Calu3 (cell line): ENCODE measurements around the gene MRPL19. TPM values are rescaled to one million over a fixed set of nuclear protein-coding genes. Genes with fewer than 3 reads are reported as not detected.

Source experiments
- BruUV-seq: library from RNA; stranded (reverse); fragments of 400-500 nt; replicated peaks from 2 replicates; lab custom pipeline; 2021; lab: Mats Ljungman, UMichigan
- CTCF ChIA-PET: fragments of 300-600 bp; sonication (Branson Sonifier 250); formaldehyde crosslinking; loops from one replicate; lab custom pipeline; 2022; ENCODE audit warnings: antibody characterized with exemption; lab: Charles Lee
- DNase-seq: peaks from one replicate; pipeline ENCODE4 v3.0.0; 2022
- H3K27ac Mint-ChIP-seq: one replicate; pipeline ENCODE4 v1.8.0; 2022; ENCODE audit warnings: mixed read lengths; ENCODE audit not compliant: unreplicated experiment
- H3K27me3 Mint-ChIP-seq: one replicate; pipeline ENCODE4 v1.8.0; 2022; ENCODE audit warnings: mixed read lengths; ENCODE audit not compliant: unreplicated experiment
- H3K36me3 Mint-ChIP-seq: one replicate; pipeline ENCODE4 v1.8.0; 2022; ENCODE audit warnings: mild to moderate bottlenecking, moderate library complexity, mixed read lengths; ENCODE audit not compliant: insufficient read depth, unreplicated experiment
- H3K4me1 Mint-ChIP-seq: one replicate; pipeline ENCODE4 v1.8.0; 2022; ENCODE audit warnings: mild to moderate bottlenecking, low read depth, mixed read lengths; ENCODE audit not compliant: unreplicated experiment
- H3K4me3 Mint-ChIP-seq: one replicate; pipeline ENCODE4 v1.8.0; 2022; ENCODE audit warnings: mild to moderate bottlenecking, low read depth, moderate library complexity, mixed read lengths; ENCODE audit not compliant: unreplicated experiment
- H3K9me3 Mint-ChIP-seq: one replicate; pipeline ENCODE4 v1.8.0; 2022; ENCODE audit warnings: low read depth, mixed read lengths; ENCODE audit not compliant: unreplicated experiment
- intact Hi-C: fragments of 100-400 bp; cut with micrococcal nuclease; formaldehyde crosslinking; loops from one replicate; pipeline ENCODE4 v1.10.0; 2022; ENCODE audit not compliant: unreplicated experiment
- total RNA-seq: library from RNA; stranded (reverse); gene quantifications from 2 replicates; pipeline ENCODE4 v1.2.3, GENCODE V29; 2022
- TF ChIP-seq, protein P1 (sequence below): fragments of 200-600 bp; IDR thresholded peaks from one replicate; pipeline ENCODE4 v1.8.0; 2022; ENCODE audit warnings: antibody characterized with exemption; ENCODE audit not compliant: unreplicated experiment

MRPL19 gene
- total RNA-seq, 1 experiment from 2014 or later = 53.3 TPM

DNA sequence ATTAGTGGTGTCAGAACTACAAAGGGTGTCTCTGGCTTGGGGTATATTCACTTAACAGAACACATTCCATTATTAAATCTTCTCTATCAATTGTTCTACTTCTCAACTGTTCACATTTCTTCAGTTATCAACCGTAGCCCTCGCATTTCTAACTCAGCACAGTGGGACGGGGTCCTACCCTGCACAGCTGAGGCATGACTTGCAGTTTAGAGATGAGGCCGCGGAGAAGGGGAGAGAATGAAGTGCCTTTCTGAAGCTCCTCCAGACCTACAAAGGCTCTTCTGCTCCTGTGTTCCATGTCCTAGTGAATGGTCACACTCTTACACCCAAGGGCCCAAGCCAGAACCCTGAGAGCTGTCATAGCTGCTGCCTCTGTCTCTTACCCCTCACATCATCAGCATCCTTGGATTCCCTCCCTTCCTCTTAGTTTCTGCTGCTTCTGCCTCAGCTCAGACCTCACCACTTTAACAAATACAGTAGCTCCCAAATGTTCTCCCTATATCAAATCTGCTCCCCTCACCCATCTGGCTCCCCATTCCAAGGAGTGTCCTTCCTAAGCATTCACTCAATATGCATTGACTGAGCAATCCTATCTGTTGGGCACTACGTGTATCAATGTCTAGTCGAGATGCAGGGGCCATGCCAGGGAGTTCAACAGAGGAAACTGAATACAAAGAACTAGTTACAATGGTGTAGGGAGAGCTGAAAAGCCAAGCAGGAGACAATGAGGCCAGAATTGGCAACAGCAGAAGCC, 34.3 kb upstream of the MRPL19 start:
- CTCF ChIA-PET = no interaction called here
- BruUV-seq = no TSS peak
- TF ChIP-seq, protein P1, sequence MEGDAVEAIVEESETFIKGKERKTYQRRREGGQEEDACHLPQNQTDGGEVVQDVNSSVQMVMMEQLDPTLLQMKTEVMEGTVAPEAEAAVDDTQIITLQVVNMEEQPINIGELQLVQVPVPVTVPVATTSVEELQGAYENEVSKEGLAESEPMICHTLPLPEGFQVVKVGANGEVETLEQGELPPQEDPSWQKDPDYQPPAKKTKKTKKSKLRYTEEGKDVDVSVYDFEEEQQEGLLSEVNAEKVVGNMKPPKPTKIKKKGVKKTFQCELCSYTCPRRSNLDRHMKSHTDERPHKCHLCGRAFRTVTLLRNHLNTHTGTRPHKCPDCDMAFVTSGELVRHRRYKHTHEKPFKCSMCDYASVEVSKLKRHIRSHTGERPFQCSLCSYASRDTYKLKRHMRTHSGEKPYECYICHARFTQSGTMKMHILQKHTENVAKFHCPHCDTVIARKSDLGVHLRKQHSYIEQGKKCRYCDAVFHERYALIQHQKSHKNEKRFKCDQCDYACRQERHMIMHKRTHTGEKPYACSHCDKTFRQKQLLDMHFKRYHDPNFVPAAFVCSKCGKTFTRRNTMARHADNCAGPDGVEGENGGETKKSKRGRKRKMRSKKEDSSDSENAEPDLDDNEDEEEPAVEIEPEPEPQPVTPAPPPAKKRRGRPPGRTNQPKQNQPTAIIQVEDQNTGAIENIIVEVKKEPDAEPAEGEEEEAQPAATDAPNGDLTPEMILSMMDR = no peak
- Mint-ChIP-seq H3K36me3 (no peaks in the 10 kb centered on the region), H3K9me3 (no peaks in the 10 kb centered on the region), H3K27me3 (peaks cover 63% of the 10 kb centered on the region), H3K4me3 (no peak overlapping the region), H3K27ac (no peak overlapping the region), H3K4me1 (no peaks in the 10 kb centered on the region)
- intact Hi-C loops = no loop called here
- DNase-seq = no peak

DNA sequence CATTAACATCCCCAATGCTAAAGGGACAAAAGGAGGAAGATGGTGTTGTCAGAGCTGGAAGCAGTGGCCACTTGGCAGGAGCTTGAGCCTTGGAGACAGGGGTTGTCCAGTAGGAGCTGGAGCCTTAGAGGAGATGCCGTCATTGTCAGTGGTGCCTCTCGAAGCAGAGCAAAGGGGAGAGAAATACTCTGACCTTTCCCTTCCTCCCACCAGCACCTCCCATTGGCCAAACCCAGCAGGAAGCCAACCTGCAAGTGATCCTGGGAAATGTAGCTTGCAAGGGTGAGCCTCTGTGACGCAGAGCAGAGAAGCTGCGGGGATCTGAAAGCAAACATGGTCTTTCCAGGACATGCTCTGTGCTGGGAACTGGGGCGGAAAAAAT, 33.7 kb upstream of the MRPL19 start:
- CTCF ChIA-PET = no interaction called here
- no peaks in the 10 kb centered on the region for H3K4me1 Mint-ChIP-seq
- no peak for DNase-seq
- no TSS peak for BruUV-seq
- no peaks in the 10 kb centered on the region for H3K36me3 Mint-ChIP-seq
- no peak overlapping the region for H3K27ac Mint-ChIP-seq
- peaks cover 58% of the 10 kb centered on the region for H3K27me3 Mint-ChIP-seq
- no peak overlapping the region for H3K4me3 Mint-ChIP-seq
- TF ChIP-seq, protein P1 = no peak
- no peaks in the 10 kb centered on the region for H3K9me3 Mint-ChIP-seq
- intact Hi-C loops = no loop called here

DNA sequence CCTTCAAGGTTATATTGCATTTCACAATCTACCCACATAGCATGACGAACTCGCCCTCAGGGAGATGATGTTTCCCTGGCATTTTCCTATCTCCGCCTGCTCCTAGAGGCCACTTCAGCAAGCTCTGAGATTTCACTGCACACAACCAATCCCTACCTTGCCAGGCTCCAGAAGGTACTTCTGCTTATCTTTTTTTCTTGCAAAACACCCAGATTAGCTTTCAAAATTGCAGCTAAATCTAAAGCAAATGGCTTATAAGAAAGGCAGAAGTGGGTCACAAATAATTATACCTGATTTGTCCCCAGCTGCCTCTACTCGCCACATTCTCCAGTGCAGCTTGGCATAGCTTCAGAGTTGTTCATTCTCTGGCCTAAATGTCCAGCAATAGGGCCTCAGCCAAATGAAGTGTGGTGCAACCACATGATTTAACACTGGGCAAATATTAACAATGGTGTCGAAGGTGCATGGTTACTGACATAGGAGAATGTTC, 32.4 kb upstream of the MRPL19 start:
- H3K27ac Mint-ChIP-seq = no peak overlapping the region
- H3K36me3 Mint-ChIP-seq = no peaks in the 10 kb centered on the region
- peaks cover 46% of the 10 kb centered on the region for H3K27me3 Mint-ChIP-seq
- H3K4me1 Mint-ChIP-seq = no peaks in the 10 kb centered on the region
- no peak overlapping the region for H3K4me3 Mint-ChIP-seq
- intact Hi-C loops = no loop called here
- BruUV-seq = no TSS peak
- H3K9me3 Mint-ChIP-seq = no peaks in the 10 kb centered on the region
- CTCF ChIA-PET = no interaction called here
- DNase-seq = no peak
- TF ChIP-seq, protein P1 = no peak

DNA sequence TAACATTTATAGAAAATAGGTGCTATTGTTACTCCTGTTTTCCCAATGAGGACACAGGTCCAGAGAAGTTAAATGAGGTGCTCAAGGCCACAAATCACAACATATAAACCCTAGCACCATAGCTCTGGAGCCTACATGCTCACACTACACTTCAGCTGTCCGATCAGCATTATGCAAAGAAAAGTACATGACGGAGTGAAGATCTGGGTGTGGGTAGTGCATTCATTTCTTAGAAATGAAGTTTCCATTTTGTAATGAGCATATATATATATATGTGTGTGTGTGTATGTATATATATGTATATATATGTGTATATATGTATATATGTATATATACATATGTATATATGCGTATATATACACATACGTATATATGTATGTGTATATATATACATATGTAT, 30.2 kb upstream of the MRPL19 start:
- no peak for DNase-seq
- CTCF ChIA-PET = no interaction called here
- no peak overlapping the region for H3K4me3 Mint-ChIP-seq
- H3K27me3 Mint-ChIP-seq = peaks cover 33% of the 10 kb centered on the region
- H3K4me1 Mint-ChIP-seq = no peaks in the 10 kb centered on the region
- no peaks in the 10 kb centered on the region for H3K36me3 Mint-ChIP-seq
- no peaks in the 10 kb centered on the region for H3K9me3 Mint-ChIP-seq
- BruUV-seq = no TSS peak
- no peak overlapping the region for H3K27ac Mint-ChIP-seq
- TF ChIP-seq, protein P1 = no peak
- intact Hi-C loops = no loop called here
